Endothelial cell of umbilical vein (primary cell): Measurements from ENCODE around the gene SLC35B4. TPM values are rescaled to one million over a fixed set of nuclear protein-coding genes. Genes with fewer than 3 reads are reported as not detected.

Experiments used
- BruUV-seq: library from RNA; stranded (reverse); fragments of 400-500 nt; replicated peaks from 2 replicates; lab custom pipeline; 2021; lab: Mats Ljungman, UMichigan
- CTCF ChIA-PET: fragments of 300-600, 350-600 bp; sonication (Branson Sonifier 250); formaldehyde crosslinking; loops from one replicate; lab custom pipeline; 2021; ENCODE audit warnings: antibody characterized with exemption, inconsistent platforms; lab: Charles Lee
- POLR2A ChIA-PET: fragments of 300-600, 350-600 bp; sonication (Branson Sonifier 250); formaldehyde crosslinking; loops from one replicate; lab custom pipeline; 2021; ENCODE audit warnings: antibody characterized with exemption, inconsistent platforms; lab: Charles Lee
- DNase-seq: peaks from one replicate; pipeline ENCODE4 v3.0.0-alpha.2; 2011; ENCODE audit warnings: low read depth, low spot score
- FAIRE-seq: peaks from 2 replicates; lab custom pipeline; 2011; peaks lifted over from hg19 to GRCh38; lab: Jason Lieb, UNC
- H2AFZ ChIP-seq: 2 replicates; pipeline ENCODE4 v1.6.0; 2012; ENCODE audit warnings: low read depth, low read length, control low read depth, inconsistent platforms
- H3K27ac ChIP-seq: 2 replicates; pipeline ENCODE4 v1.5.1; 2011; ENCODE audit warnings: low read depth, mild to moderate bottlenecking, control low read depth, low read length, moderate library complexity; ENCODE audit not compliant: insufficient read depth
- H3K27me3 ChIP-seq, 2 experiments: 2 replicates each; pipeline versions ENCODE4 v1.6.0 to v1.6.1; 2011; ENCODE audit warnings: low read length in 2 of 2, mixed read lengths in 1 of 2; ENCODE audit not compliant: control insufficient read depth in 2 of 2, insufficient read depth in 2 of 2
- H3K36me3 ChIP-seq, 2 experiments: 2 replicates in 1 of 2; 3 replicates in 1 of 2; pipeline ENCODE4 v1.5.1; 2011; ENCODE audit warnings: low read length in 2 of 2, mild to moderate bottlenecking in 1 of 2, moderate library complexity in 1 of 2; ENCODE audit not compliant: control insufficient read depth in 2 of 2, insufficient read depth in 2 of 2; ENCODE audit errors: extremely low read depth in 1 of 2
- H3K4me1 ChIP-seq: 3 replicates; pipeline ENCODE4 v1.5.1; 2011; ENCODE audit warnings: mild to moderate bottlenecking, low read length; ENCODE audit not compliant: control insufficient read depth, insufficient read depth; ENCODE audit errors: extremely low read depth
- H3K4me2 ChIP-seq: 2 replicates; pipeline ENCODE4 v1.6.1; 2011; ENCODE audit warnings: low read length, control low read depth, mixed read lengths; ENCODE audit not compliant: insufficient read depth
- H3K4me3 ChIP-seq, 3 experiments: fragments of 200-600 bp in 1 of 3; sonication (generic), shearing (Covaris generic) in 1 of 3; replicated peaks in 1 of 3; 2 replicates each; pipeline ENCODE4 v1.5.1; 2011 to 2016; ENCODE audit warnings: control low read depth in 3 of 3, low read length in 3 of 3, mild to moderate bottlenecking in 2 of 3, inconsistent platforms in 1 of 3, low read depth in 1 of 3, moderate library complexity in 1 of 3; ENCODE audit not compliant: insufficient read depth in 1 of 3
- H3K79me2 ChIP-seq: 2 replicates; pipeline ENCODE4 v1.6.0; 2012; ENCODE audit warnings: low read length, inconsistent platforms; ENCODE audit not compliant: control insufficient read depth, insufficient read depth
- H3K9ac ChIP-seq: replicated peaks from 2 replicates; pipeline ENCODE3; 2011; ENCODE audit warnings: low read length, control low read depth; ENCODE audit not compliant: insufficient read depth; ENCODE audit errors: extremely low read depth
- H3K9me1 ChIP-seq: replicated peaks from 3 replicates; pipeline ENCODE4 v1.6.0; 2011; ENCODE audit warnings: mild to moderate bottlenecking, low read length; ENCODE audit not compliant: control insufficient read depth, insufficient read depth; ENCODE audit errors: extremely low read depth
- H3K9me3 ChIP-seq: replicated peaks from 2 replicates; pipeline ENCODE4 v1.5.1; 2012; ENCODE audit warnings: low read length, inconsistent platforms; ENCODE audit not compliant: control insufficient read depth, insufficient read depth
- H4K20me1 ChIP-seq: replicated peaks from 2 replicates; pipeline ENCODE3; 2011; ENCODE audit warnings: mild to moderate bottlenecking, low read length; ENCODE audit not compliant: control insufficient read depth, insufficient read depth; ENCODE audit errors: extremely low read depth
- CTCF ChIP-seq, 2 donors: IDR thresholded peaks; 1 replicate in 1 of 2; 2 replicates in 1 of 2; pipeline ENCODE4 v1.5.1; 2011; ENCODE audit warnings: low read length in 2 of 2, mild to moderate bottlenecking in 2 of 2, moderate library complexity in 2 of 2, control low read depth in 1 of 2, inconsistent platforms in 1 of 2, low read depth in 1 of 2; ENCODE audit not compliant: insufficient read depth in 1 of 2; ENCODE audit errors: extremely low read depth in 1 of 2
- EZH2 ChIP-seq: IDR thresholded peaks from 2 replicates; pipeline ENCODE4 v1.6.1; 2012; ENCODE audit warnings: borderline replicate concordance, low read depth, mild to moderate bottlenecking, moderate library complexity, low read length, inconsistent platforms; ENCODE audit not compliant: severe bottlenecking
- FOS ChIP-seq: IDR thresholded peaks from 2 replicates; pipeline ENCODE4 v1.6.1; 2011; ENCODE audit warnings: mild to moderate bottlenecking, low read length, moderate library complexity, borderline replicate concordance; ENCODE audit not compliant: insufficient read depth
- GATA2 ChIP-seq: IDR thresholded peaks from 2 replicates; pipeline ENCODE4 v1.7.0; 2011; ENCODE audit warnings: low read depth, mild to moderate bottlenecking, moderate library complexity, mixed read lengths, low read length; ENCODE audit not compliant: insufficient read length, insufficient read depth
- JUN ChIP-seq: IDR thresholded peaks from 2 replicates; pipeline ENCODE4 v1.6.1; 2011; ENCODE audit warnings: borderline replicate concordance, low read depth; ENCODE audit not compliant: insufficient read length, insufficient read depth
- MYC ChIP-seq: IDR thresholded peaks from one replicate; pipeline ENCODE4 v1.6.1; 2011; ENCODE audit warnings: mild to moderate bottlenecking, low read depth, low read length
- POLR2A ChIP-seq: IDR thresholded peaks from 2 replicates; pipeline ENCODE4 v1.6.1; 2012; ENCODE audit warnings: low read depth, mild to moderate bottlenecking, control low read depth, low read length
- POLR2AphosphoS5 ChIP-seq: IDR thresholded peaks from 2 replicates; pipeline ENCODE4 v1.6.1; 2012; ENCODE audit warnings: low read depth, mild to moderate bottlenecking, control low read depth, low read length, moderate library complexity; ENCODE audit not compliant: insufficient read depth
- dilution Hi-C: fragments of 300-500 bp; cut with MboI; formaldehyde crosslinking; loops from one replicate; pipeline ENCODE4 v1.15.0; 2019; ENCODE audit warnings: low sequenced_read_pairs; ENCODE audit not compliant: extremely low pct_ligation_motif_present
- intact Hi-C: fragments of 100-400 bp; cut with micrococcal nuclease; formaldehyde crosslinking; loops from one replicate; pipeline ENCODE4 v1.10.0; 2022
- polyA plus RNA-seq, 4 experiments: library from polyadenylated mRNA; depleted of rRNA in 3 of 4; stranded (reverse) in 3 of 4; unstranded in 1 of 4; fragments of >200 nt; gene quantifications; 2 replicates each; pipeline versions ENCODE4 v1.2.1 to v1.2.3, GENCODE V29; 2011 to 2012; ENCODE audit warnings: missing spikeins in 1 of 4
- total RNA-seq: library from RNA; stranded (reverse); gene quantifications from 2 replicates; pipeline ENCODE4 v1.2.3, GENCODE V29; 2021
- TF ChIP-seq, protein P1 (sequence below): IDR thresholded peaks from 2 replicates; pipeline ENCODE4 v1.6.1; 2011; ENCODE audit not compliant: insufficient read depth, insufficient read length

SLC35B4 gene
- total and polyA plus RNA-seq, 2 donors (not counting 3 experiments of a cell fraction or from before 2014, with no cell fraction given) = 17.5 to 20.2 TPM

- no peak for FAIRE-seq
- H3K79me2 ChIP-seq = no peaks in the 10 kb centered on the region
- dilution Hi-C loops (no loop called here), intact Hi-C loops (no loop called here)
- H3K9me3 ChIP-seq = no peaks in the 10 kb centered on the region
- ChIA-PET CTCF (interaction anchor here (1.5 kb wide), 1 partner anchor 14 kb away, joined by 6 read pairs; no protein-coding TSS in a partner anchor), POLR2A (no interaction called here)
- H3K27me3 ChIP-seq = peaks cover 6 to 10% of the 10 kb centered on the region in 2 experiments
- H3K4me3 ChIP-seq = no peak overlapping the region
- no peak for TF ChIP-seq MYC
- no peak for TF ChIP-seq GATA2
- TF ChIP-seq POLR2A = no peak
- TF ChIP-seq FOS = no peak
- no peak for TF ChIP-seq JUN
- no peak for TF ChIP-seq CTCF (IDR thresholded peaks at IDR 0.05; ENCODE audit: extremely low read depth in 1 of 2, insufficient read depth in 1 of 2, low read depth in 1 of 2, low read length in 2 of 2)
- H3K27ac ChIP-seq = no peak overlapping the region
- H3K36me3 ChIP-seq = no peaks in the 10 kb centered on the region
- no peak overlapping the region for H3K9ac ChIP-seq
- no peak for DNase-seq
- H3K9me1 ChIP-seq = no peaks in the 10 kb centered on the region
- no peaks in the 10 kb centered on the region for H4K20me1 ChIP-seq
- no peak overlapping the region for H3K4me2 ChIP-seq
- no peak overlapping the region for H2AFZ ChIP-seq
- H3K4me1 ChIP-seq = no peaks in the 10 kb centered on the region
- BruUV-seq = no TSS peak
These were observed 27.1 kb upstream of the SLC35B4 start for GRCh38 chr7:134343796-134344195.

DNA sequence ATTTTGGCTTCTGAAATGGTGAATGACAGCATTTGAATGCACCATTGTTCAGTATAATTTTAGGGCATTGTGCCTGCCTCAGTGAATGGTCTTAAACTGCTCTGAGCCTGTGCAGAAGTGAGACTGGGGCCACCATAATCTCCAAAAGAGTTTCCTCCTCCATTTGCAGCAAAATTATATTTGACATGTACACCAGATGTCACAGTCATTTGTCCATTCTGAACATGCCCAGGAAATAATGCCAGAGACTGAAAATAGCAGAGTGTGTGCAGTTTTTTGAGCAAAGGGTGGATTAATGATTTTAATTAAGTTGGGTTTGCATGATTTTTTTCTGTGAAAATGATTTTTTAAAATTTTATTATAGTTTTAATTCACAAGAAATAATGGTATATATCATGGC is 26.4 kb upstream of the SLC35B4 start:
- no peak overlapping the region for H3K9ac ChIP-seq
- intact Hi-C loops (no loop called here), dilution Hi-C loops (no loop called here)
- no peak for DNase-seq
- H3K36me3 ChIP-seq = no peaks in the 10 kb centered on the region
- no peaks in the 10 kb centered on the region for H3K4me1 ChIP-seq
- no peaks in the 10 kb centered on the region for H3K9me1 ChIP-seq
- no peak overlapping the region for H3K4me2 ChIP-seq
- H3K27ac ChIP-seq = no peak overlapping the region
- ChIA-PET POLR2A (no interaction called here), CTCF (interaction anchor here (1.5 kb wide), 1 partner anchor 15 kb away, joined by 6 read pairs; no protein-coding TSS in a partner anchor)
- peaks cover 7 to 10% of the 10 kb centered on the region in 2 experiments for H3K27me3 ChIP-seq
- H3K79me2 ChIP-seq = no peaks in the 10 kb centered on the region
- no peak overlapping the region for H2AFZ ChIP-seq
- TF ChIP-seq POLR2A = no peak
- TF ChIP-seq GATA2 = no peak
- no peak for TF ChIP-seq CTCF (IDR thresholded peaks at IDR 0.05; ENCODE audit: extremely low read depth in 1 of 2, insufficient read depth in 1 of 2, low read depth in 1 of 2, low read length in 2 of 2)
- TF ChIP-seq MYC = no peak
- TF ChIP-seq EZH2 = no peak
- TF ChIP-seq, protein P1, sequence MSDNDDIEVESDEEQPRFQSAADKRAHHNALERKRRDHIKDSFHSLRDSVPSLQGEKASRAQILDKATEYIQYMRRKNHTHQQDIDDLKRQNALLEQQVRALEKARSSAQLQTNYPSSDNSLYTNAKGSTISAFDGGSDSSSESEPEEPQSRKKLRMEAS = no peak
- no peak for TF ChIP-seq JUN
- TF ChIP-seq POLR2AphosphoS5 = no peak
- no peak for TF ChIP-seq FOS
- no peak for FAIRE-seq
- no peak overlapping the region for H3K4me3 ChIP-seq
- no TSS peak for BruUV-seq
- H3K9me3 ChIP-seq = no peaks in the 10 kb centered on the region
- no peaks in the 10 kb centered on the region for H4K20me1 ChIP-seq
